Ovary (tissue), 3 donors: ENCODE measurements around the gene DLEU7.

Experiments used
- CTCF ChIP-seq, 3 donors: fragments of 450-650 bp in 2 of 3; fragments of 200-600 bp in 1 of 3; IDR thresholded peaks; one replicate each; pipeline versions ENCODE4 v1.5.1 to v1.8.0; 2016 to 2022; ENCODE audit warnings: antibody characterized with exemption in 3 of 3, mild to moderate bottlenecking in 1 of 3
- EP300 ChIP-seq: sonication (generic); formaldehyde crosslinking; IDR thresholded peaks from one replicate; pipeline ENCODE4 v1.6.1; 2017; ENCODE audit warnings: antibody characterized with exemption
- POLR2A ChIP-seq: fragments of 450-650 bp; IDR thresholded peaks from one replicate; pipeline ENCODE4 v1.6.1; 2017; ENCODE audit warnings: antibody characterized with exemption, mild to moderate bottlenecking, moderate library complexity
- donor health status: DM: no; HTN: no; CAD: no.

- TF ChIP-seq CTCF (IDR thresholded peaks at IDR 0.05) (no peak), POLR2A (no peak), EP300 (no peak)
Observed at GRCh38 chr13:50796463-50796862, 47.0 kb downstream of the DLEU7 start.
